HCT116 (cell line): ENCODE data around the gene ATP8A2. TPM values are rescaled to one million over a fixed set of nuclear protein-coding genes. Genes with fewer than 3 reads are reported as not detected.

ENCODE experiments used
- ATAC-seq: fragments of 200-7000 bp; cut with Tn5 transposase; 2 replicates; pipeline ENCODE4 v1.9.1; 2020; ENCODE audit warnings: mild to moderate bottlenecking, moderate library complexity
- BruUV-seq: library from RNA; stranded (reverse); fragments of 400-500 nt; replicated peaks from 2 replicates; lab custom pipeline; 2021; lab: Mats Ljungman, UMichigan
- CTCF ChIA-PET: fragments of 300-600 bp; sonication (Branson Sonifier 250); formaldehyde crosslinking; loops from one replicate; lab custom pipeline; 2021; ENCODE audit warnings: antibody characterized with exemption; lab: Charles Lee
- POLR2A ChIA-PET: fragments of 300-600, 350-600 bp; sonication (Branson Sonifier 250); formaldehyde crosslinking; loops from one replicate; lab custom pipeline; 2021; ENCODE audit warnings: antibody characterized with exemption; lab: Charles Lee
- RAD21 ChIA-PET, 2 experiments: fragments of 300-600 bp; sonication (Branson Sonifier 250); formaldehyde crosslinking; loops; one replicate each; lab custom pipeline; 2023; ENCODE audit warnings: low total read pairs in 2 of 2; ENCODE audit not compliant: uncharacterized antibody in 2 of 2, unreplicated experiment in 2 of 2, low non-redundant PET in 1 of 2; lab: Charles Lee
- DNase-seq: peaks from one replicate; pipeline ENCODE4 v3.0.0-alpha.2; 2010; ENCODE audit warnings: low read depth, low spot score
- H2AFZ ChIP-seq: fragments of 200-600 bp; shearing (Covaris generic), sonication (generic); 2 replicates; pipeline ENCODE4 v1.6.1; 2017; ENCODE audit warnings: low read depth, mixed run types, mixed read lengths, antibody characterized with exemption, low read length; ENCODE audit not compliant: poor library complexity, severe bottlenecking
- H3K27ac ChIP-seq: 2 replicates; pipeline ENCODE4 v1.5.1; 2012; ENCODE audit warnings: low read depth, low read length
- H3K27me3 ChIP-seq: fragments of 200-600 bp; sonication (generic); 2 replicates; pipeline ENCODE4 v1.6.1; 2016; ENCODE audit warnings: mixed run types, low read length, mixed read lengths; ENCODE audit not compliant: insufficient read depth
- H3K36me3 ChIP-seq, 2 experiments: fragments of 200-500 bp in 1 of 2; fragments of 200-600 bp in 1 of 2; sonication (Bioruptor generic) in 1 of 2; sonication (generic) in 1 of 2; 2 replicates each; pipeline versions ENCODE4 v1.5.1 to v1.6.1; 2014 to 2016; ENCODE audit warnings: low read length in 2 of 2, inconsistent platforms in 1 of 2, mixed read lengths in 1 of 2, mixed run types in 1 of 2; ENCODE audit not compliant: insufficient read depth in 2 of 2, control insufficient read depth in 1 of 2
- H3K4me1 ChIP-seq, 2 experiments: fragments of 200-600 bp in 1 of 2; sonication (generic) in 1 of 2; 2 replicates each; pipeline versions ENCODE4 v1.5.1 to v1.6.1; 2012 to 2017; ENCODE audit warnings: low read length in 2 of 2, inconsistent platforms in 1 of 2, mild to moderate bottlenecking in 1 of 2, mixed read lengths in 1 of 2, mixed run types in 1 of 2, moderate library complexity in 1 of 2; ENCODE audit not compliant: insufficient read depth in 2 of 2, control insufficient read depth in 1 of 2
- H3K4me2 ChIP-seq: fragments of 200-600 bp; sonication (generic); 2 replicates; pipeline ENCODE4 v1.6.1; 2017; ENCODE audit warnings: mixed run types, low read length, mixed read lengths
- H3K4me3 ChIP-seq, 2 experiments: fragments of 200-600 bp in 1 of 2; sonication (generic) in 1 of 2; replicated peaks in 1 of 2; 2 replicates each; pipeline ENCODE4 v1.5.1; 2011 to 2016; ENCODE audit warnings: low read length in 2 of 2, control low read depth in 1 of 2, low read depth in 1 of 2, mild to moderate bottlenecking in 1 of 2, mixed read lengths in 1 of 2, mixed run types in 1 of 2
- H3K79me2 ChIP-seq: fragments of 200-600 bp; sonication (generic); 2 replicates; pipeline ENCODE4 v1.6.1; 2017; ENCODE audit warnings: mild to moderate bottlenecking, mixed run types, low read length, moderate library complexity, mixed read lengths; ENCODE audit not compliant: insufficient read depth
- H3K9ac ChIP-seq: fragments of 200-600 bp; sonication (generic); 2 replicates; pipeline ENCODE4 v1.6.1; 2016; ENCODE audit warnings: low read length, mixed read lengths
- H3K9me2 ChIP-seq: fragments of 200-600 bp; sonication (generic), shearing (Covaris generic); 2 replicates; pipeline ENCODE4 v1.6.1; 2017; ENCODE audit warnings: mixed run types, mild to moderate bottlenecking, moderate library complexity; ENCODE audit not compliant: insufficient read depth
- H3K9me3 ChIP-seq, 2 experiments: fragments of 200-500 bp in 1 of 2; fragments of 200-600 bp in 1 of 2; sonication (Bioruptor generic) in 1 of 2; sonication (generic) in 1 of 2; 2 replicates each; pipeline ENCODE4 v1.6.1; 2014 to 2017; ENCODE audit warnings: low read length in 2 of 2, mixed read lengths in 2 of 2, inconsistent platforms in 1 of 2, low read depth in 1 of 2, mild to moderate bottlenecking in 1 of 2, mixed run types in 1 of 2, moderate library complexity in 1 of 2; ENCODE audit not compliant: control insufficient read depth in 1 of 2, insufficient read depth in 1 of 2
- H4K20me1 ChIP-seq: fragments of 200-600 bp; sonication (generic), shearing (Covaris generic); 2 replicates; pipeline ENCODE4 v1.6.1; 2017; ENCODE audit warnings: mixed run types, mild to moderate bottlenecking, moderate library complexity; ENCODE audit not compliant: insufficient read depth
- CBX3 ChIP-seq: IDR thresholded peaks from 2 replicates; pipeline ENCODE4 v1.6.1; 2012; ENCODE audit warnings: low read depth
- EZH2 ChIP-seq: fragments of 200-600 bp; sonication (generic); IDR thresholded peaks from 2 replicates; pipeline ENCODE4 v1.6.1; 2017; ENCODE audit warnings: antibody characterized with exemption, mixed run types
- EZH2phosphoT487 ChIP-seq: fragments of 200-600 bp; IDR thresholded peaks from 2 replicates; pipeline ENCODE4 v1.6.1; 2018; ENCODE audit warnings: antibody characterized with exemption, borderline replicate concordance
- JUND ChIP-seq: IDR thresholded peaks from 2 replicates; pipeline ENCODE4 v1.6.1; 2012
- POLR2AphosphoS5 ChIP-seq: IDR thresholded peaks from 2 replicates; pipeline ENCODE4 v1.6.1; 2011; ENCODE audit warnings: mild to moderate bottlenecking, low read depth, low read length, moderate library complexity
- RAD21 ChIP-seq: IDR thresholded peaks from 2 replicates; pipeline ENCODE4 v1.6.1; 2012; ENCODE audit warnings: low read depth, mild to moderate bottlenecking
- SRF ChIP-seq: IDR thresholded peaks from 2 replicates; pipeline ENCODE4 v1.6.1; 2012; ENCODE audit warnings: low read depth
- TCF7L2 ChIP-seq: IDR thresholded peaks from 2 replicates; pipeline ENCODE4 v1.7.0; 2011; ENCODE audit warnings: borderline replicate concordance, inconsistent platforms; ENCODE audit not compliant: insufficient read depth, insufficient read length; ENCODE audit errors: extremely low read depth
- YY1 ChIP-seq: IDR thresholded peaks from 2 replicates; pipeline ENCODE4 v1.6.1; 2011; ENCODE audit warnings: low read length, low read depth, moderate library complexity, mild to moderate bottlenecking; ENCODE audit not compliant: insufficient replicate concordance; ENCODE audit errors: extremely low read depth
- ZFX ChIP-seq: fragments of 450-650 bp; IDR thresholded peaks from 2 replicates; pipeline ENCODE4 v1.6.1; 2017
- ZNF274 ChIP-seq: fragments of 200-500 bp; sonication (Bioruptor generic); IDR thresholded peaks from 2 replicates; pipeline ENCODE4 v1.6.1; 2014; ENCODE audit warnings: mild to moderate bottlenecking, low read depth, low read length, inconsistent platforms
- intact Hi-C: fragments of 100-400 bp; cut with micrococcal nuclease; formaldehyde crosslinking; loops from 2 replicates; pipeline ENCODE4 v1.10.0; 2022
- total RNA-seq: library from RNA; stranded (reverse); gene quantifications from one replicate; pipeline ENCODE4 v1.2.1, GENCODE V29; 2021; ENCODE audit not compliant: unreplicated experiment
- TF ChIP-seq, protein P1 (sequence below): IDR thresholded peaks from 2 replicates; pipeline ENCODE4 v1.6.1; 2012; ENCODE audit warnings: low read depth
- TF ChIP-seq, protein P2 (sequence below), 3 experiments: fragments of 200-600 bp in 1 of 3; sonication (generic) in 1 of 3; IDR thresholded peaks in 2 of 3; conservative IDR thresholded peaks in 1 of 3; 2 replicates each; pipeline ENCODE4 v1.5.1; 2012 to 2017; ENCODE audit warnings: low read depth in 2 of 3, low read length in 2 of 3, antibody characterized with exemption in 1 of 3, borderline replicate concordance in 1 of 3, control low read depth in 1 of 3, mild to moderate bottlenecking in 1 of 3, mixed read lengths in 1 of 3, mixed run types in 1 of 3, moderate library complexity in 1 of 3; ENCODE audit not compliant: insufficient read depth in 1 of 3
- TF ChIP-seq, protein P3 (sequence below): IDR thresholded peaks from 2 replicates; pipeline ENCODE4 v1.6.1; 2012

Gene ATP8A2
- total RNA-seq, 1 experiment from 2014 or later, result not detected

DNA sequence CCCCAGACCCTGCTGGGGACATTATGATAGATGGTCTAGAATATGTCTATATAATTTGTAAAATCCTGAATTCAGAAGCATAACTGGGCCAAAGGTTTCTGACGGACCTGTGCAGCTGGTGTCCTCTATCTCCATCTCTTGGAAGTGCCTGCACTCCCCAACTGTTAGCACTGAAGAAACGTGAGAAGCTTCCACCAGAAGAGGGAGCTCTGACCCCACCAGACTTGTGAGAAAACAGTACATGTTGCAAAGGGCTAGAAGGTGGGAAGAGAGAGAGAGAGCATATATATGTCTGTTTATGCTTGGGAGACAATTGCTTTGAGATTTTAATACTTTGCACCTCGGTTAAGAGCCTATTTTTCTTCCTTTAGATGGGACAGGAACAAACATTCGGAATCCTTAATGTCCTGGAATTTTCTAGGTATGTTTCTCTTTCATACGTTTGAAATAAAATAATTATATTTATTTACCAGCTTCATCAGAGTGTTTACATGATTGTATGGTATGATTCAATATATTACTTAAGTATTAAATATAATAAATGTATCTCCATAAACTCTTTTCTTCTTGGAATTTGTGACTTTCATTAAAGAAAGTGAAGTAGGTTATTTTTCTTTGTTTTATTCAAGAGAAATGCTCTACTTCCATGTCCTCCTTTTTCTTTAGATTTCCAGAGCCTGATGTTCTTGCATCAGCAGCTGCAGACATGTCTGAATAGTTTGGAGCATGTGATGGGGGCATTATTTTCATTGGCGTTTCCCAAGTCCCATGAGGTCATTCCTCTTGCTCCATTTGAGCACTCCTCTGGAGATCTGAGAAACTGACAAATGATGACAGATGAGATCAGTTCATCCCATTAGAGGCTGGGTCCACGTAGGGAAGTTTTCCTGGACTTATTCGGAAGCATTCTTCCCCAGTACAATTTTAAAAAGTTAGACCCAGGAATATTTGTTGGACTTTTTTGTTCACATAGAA, 202.9 kb downstream of the ATP8A2 start:
- DNase-seq (peak; percentile 73), ATAC-seq (peak; percentile 99)
- Histone ChIP-seq H3K4me1 (no peaks in the 10 kb centered on the region), H4K20me1 (no peaks in the 10 kb centered on the region), H2AFZ (no peak overlapping the region), H3K4me2 (no peak overlapping the region), H3K9me2 (no peaks in the 10 kb centered on the region), H3K27ac (no peak overlapping the region), H3K9ac (no peak overlapping the region), H3K36me3 (no peaks in the 10 kb centered on the region), H3K79me2 (no peaks in the 10 kb centered on the region), H3K27me3 (peaks cover 60% of the 10 kb centered on the region), H3K9me3 (no peaks in the 10 kb centered on the region), H3K4me3 (no peak overlapping the region)
- no peak for TF ChIP-seq ZNF274
- TF ChIP-seq TCF7L2, result no peak
- TF ChIP-seq JUND, result no peak
- TF ChIP-seq ZFX, result no peak
- TF ChIP-seq, protein P1, sequence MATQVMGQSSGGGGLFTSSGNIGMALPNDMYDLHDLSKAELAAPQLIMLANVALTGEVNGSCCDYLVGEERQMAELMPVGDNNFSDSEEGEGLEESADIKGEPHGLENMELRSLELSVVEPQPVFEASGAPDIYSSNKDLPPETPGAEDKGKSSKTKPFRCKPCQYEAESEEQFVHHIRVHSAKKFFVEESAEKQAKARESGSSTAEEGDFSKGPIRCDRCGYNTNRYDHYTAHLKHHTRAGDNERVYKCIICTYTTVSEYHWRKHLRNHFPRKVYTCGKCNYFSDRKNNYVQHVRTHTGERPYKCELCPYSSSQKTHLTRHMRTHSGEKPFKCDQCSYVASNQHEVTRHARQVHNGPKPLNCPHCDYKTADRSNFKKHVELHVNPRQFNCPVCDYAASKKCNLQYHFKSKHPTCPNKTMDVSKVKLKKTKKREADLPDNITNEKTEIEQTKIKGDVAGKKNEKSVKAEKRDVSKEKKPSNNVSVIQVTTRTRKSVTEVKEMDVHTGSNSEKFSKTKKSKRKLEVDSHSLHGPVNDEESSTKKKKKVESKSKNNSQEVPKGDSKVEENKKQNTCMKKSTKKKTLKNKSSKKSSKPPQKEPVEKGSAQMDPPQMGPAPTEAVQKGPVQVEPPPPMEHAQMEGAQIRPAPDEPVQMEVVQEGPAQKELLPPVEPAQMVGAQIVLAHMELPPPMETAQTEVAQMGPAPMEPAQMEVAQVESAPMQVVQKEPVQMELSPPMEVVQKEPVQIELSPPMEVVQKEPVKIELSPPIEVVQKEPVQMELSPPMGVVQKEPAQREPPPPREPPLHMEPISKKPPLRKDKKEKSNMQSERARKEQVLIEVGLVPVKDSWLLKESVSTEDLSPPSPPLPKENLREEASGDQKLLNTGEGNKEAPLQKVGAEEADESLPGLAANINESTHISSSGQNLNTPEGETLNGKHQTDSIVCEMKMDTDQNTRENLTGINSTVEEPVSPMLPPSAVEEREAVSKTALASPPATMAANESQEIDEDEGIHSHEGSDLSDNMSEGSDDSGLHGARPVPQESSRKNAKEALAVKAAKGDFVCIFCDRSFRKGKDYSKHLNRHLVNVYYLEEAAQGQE, result no peak
- TF ChIP-seq, protein P2, sequence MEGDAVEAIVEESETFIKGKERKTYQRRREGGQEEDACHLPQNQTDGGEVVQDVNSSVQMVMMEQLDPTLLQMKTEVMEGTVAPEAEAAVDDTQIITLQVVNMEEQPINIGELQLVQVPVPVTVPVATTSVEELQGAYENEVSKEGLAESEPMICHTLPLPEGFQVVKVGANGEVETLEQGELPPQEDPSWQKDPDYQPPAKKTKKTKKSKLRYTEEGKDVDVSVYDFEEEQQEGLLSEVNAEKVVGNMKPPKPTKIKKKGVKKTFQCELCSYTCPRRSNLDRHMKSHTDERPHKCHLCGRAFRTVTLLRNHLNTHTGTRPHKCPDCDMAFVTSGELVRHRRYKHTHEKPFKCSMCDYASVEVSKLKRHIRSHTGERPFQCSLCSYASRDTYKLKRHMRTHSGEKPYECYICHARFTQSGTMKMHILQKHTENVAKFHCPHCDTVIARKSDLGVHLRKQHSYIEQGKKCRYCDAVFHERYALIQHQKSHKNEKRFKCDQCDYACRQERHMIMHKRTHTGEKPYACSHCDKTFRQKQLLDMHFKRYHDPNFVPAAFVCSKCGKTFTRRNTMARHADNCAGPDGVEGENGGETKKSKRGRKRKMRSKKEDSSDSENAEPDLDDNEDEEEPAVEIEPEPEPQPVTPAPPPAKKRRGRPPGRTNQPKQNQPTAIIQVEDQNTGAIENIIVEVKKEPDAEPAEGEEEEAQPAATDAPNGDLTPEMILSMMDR (IDR thresholded peaks at IDR 0.05 in 2 of 3, conservative IDR thresholded peaks at IDR 0.05 in 1 of 3; ENCODE audit: borderline replicate concordance in 1 of 3, insufficient read depth in 1 of 3, low read depth in 2 of 3, low read length in 2 of 3), result peak; percentile 71 to 91 (median 90)
- no peak for TF ChIP-seq CBX3
- no peak for TF ChIP-seq POLR2AphosphoS5
- TF ChIP-seq SRF, result no peak
- TF ChIP-seq YY1, result no peak
- TF ChIP-seq, protein P3, sequence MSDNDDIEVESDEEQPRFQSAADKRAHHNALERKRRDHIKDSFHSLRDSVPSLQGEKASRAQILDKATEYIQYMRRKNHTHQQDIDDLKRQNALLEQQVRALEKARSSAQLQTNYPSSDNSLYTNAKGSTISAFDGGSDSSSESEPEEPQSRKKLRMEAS, result no peak
- TF ChIP-seq EZH2, result no peak
- peak; percentile 75 for TF ChIP-seq RAD21
- no peak for TF ChIP-seq EZH2phosphoT487
- BruUV-seq, result no TSS peak
- ChIA-PET RAD21 (interaction anchor here in 1 of 2 experiments (0.6 kb wide), 1 partner anchor 255 kb away, joined by 3 read pairs; no protein-coding TSS in a partner anchor), POLR2A (no interaction called here), CTCF (interaction anchor here (0.6 to 1.6 kb wide), 12 partner anchors 76 to 1145 kb away, joined by 3 to 10 read pairs (median 4); no protein-coding TSS in a partner anchor)
- intact Hi-C loops, result loop anchor here (1.0 to 10.0 kb wide), 4 partner anchors 488 to 1130 kb away; no protein-coding TSS in a partner anchor
